HCT116 (cell line): ENCODE data around the gene SH3TC1. TPM values are rescaled to one million over a fixed set of nuclear protein-coding genes. Genes with fewer than 3 reads are reported as not detected.

Source experiments
- ATAC-seq: fragments of 200-7000 bp; cut with Tn5 transposase; 2 replicates; pipeline ENCODE4 v1.9.1; 2020; ENCODE audit warnings: mild to moderate bottlenecking, moderate library complexity
- BruUV-seq: library from RNA; stranded (reverse); fragments of 400-500 nt; replicated peaks from 2 replicates; lab custom pipeline; 2021; lab: Mats Ljungman, UMichigan
- CTCF ChIA-PET: fragments of 300-600 bp; sonication (Branson Sonifier 250); formaldehyde crosslinking; loops from one replicate; lab custom pipeline; 2021; ENCODE audit warnings: antibody characterized with exemption; lab: Charles Lee
- POLR2A ChIA-PET: fragments of 300-600, 350-600 bp; sonication (Branson Sonifier 250); formaldehyde crosslinking; loops from one replicate; lab custom pipeline; 2021; ENCODE audit warnings: antibody characterized with exemption; lab: Charles Lee
- RAD21 ChIA-PET, 2 experiments: fragments of 300-600 bp; sonication (Branson Sonifier 250); formaldehyde crosslinking; loops; one replicate each; lab custom pipeline; 2023; ENCODE audit warnings: low total read pairs in 2 of 2; ENCODE audit not compliant: uncharacterized antibody in 2 of 2, unreplicated experiment in 2 of 2, low non-redundant PET in 1 of 2; lab: Charles Lee
- DNase-seq: peaks from one replicate; pipeline ENCODE4 v3.0.0-alpha.2; 2010; ENCODE audit warnings: low read depth, low spot score
- H2AFZ ChIP-seq: fragments of 200-600 bp; shearing (Covaris generic), sonication (generic); 2 replicates; pipeline ENCODE4 v1.6.1; 2017; ENCODE audit warnings: low read depth, mixed run types, mixed read lengths, antibody characterized with exemption, low read length; ENCODE audit not compliant: poor library complexity, severe bottlenecking
- H3K27ac ChIP-seq: 2 replicates; pipeline ENCODE4 v1.5.1; 2012; ENCODE audit warnings: low read depth, low read length
- H3K27me3 ChIP-seq: fragments of 200-600 bp; sonication (generic); 2 replicates; pipeline ENCODE4 v1.6.1; 2016; ENCODE audit warnings: mixed run types, low read length, mixed read lengths; ENCODE audit not compliant: insufficient read depth
- H3K36me3 ChIP-seq, 2 experiments: fragments of 200-500 bp in 1 of 2; fragments of 200-600 bp in 1 of 2; sonication (Bioruptor generic) in 1 of 2; sonication (generic) in 1 of 2; 2 replicates each; pipeline versions ENCODE4 v1.5.1 to v1.6.1; 2014 to 2016; ENCODE audit warnings: low read length in 2 of 2, inconsistent platforms in 1 of 2, mixed read lengths in 1 of 2, mixed run types in 1 of 2; ENCODE audit not compliant: insufficient read depth in 2 of 2, control insufficient read depth in 1 of 2
- H3K4me1 ChIP-seq, 2 experiments: fragments of 200-600 bp in 1 of 2; sonication (generic) in 1 of 2; 2 replicates each; pipeline versions ENCODE4 v1.5.1 to v1.6.1; 2012 to 2017; ENCODE audit warnings: low read length in 2 of 2, inconsistent platforms in 1 of 2, mild to moderate bottlenecking in 1 of 2, mixed read lengths in 1 of 2, mixed run types in 1 of 2, moderate library complexity in 1 of 2; ENCODE audit not compliant: insufficient read depth in 2 of 2, control insufficient read depth in 1 of 2
- H3K4me2 ChIP-seq: fragments of 200-600 bp; sonication (generic); 2 replicates; pipeline ENCODE4 v1.6.1; 2017; ENCODE audit warnings: mixed run types, low read length, mixed read lengths
- H3K4me3 ChIP-seq, 2 experiments: fragments of 200-600 bp in 1 of 2; sonication (generic) in 1 of 2; replicated peaks in 1 of 2; 2 replicates each; pipeline ENCODE4 v1.5.1; 2011 to 2016; ENCODE audit warnings: low read length in 2 of 2, control low read depth in 1 of 2, low read depth in 1 of 2, mild to moderate bottlenecking in 1 of 2, mixed read lengths in 1 of 2, mixed run types in 1 of 2
- H3K79me2 ChIP-seq: fragments of 200-600 bp; sonication (generic); 2 replicates; pipeline ENCODE4 v1.6.1; 2017; ENCODE audit warnings: mild to moderate bottlenecking, mixed run types, low read length, moderate library complexity, mixed read lengths; ENCODE audit not compliant: insufficient read depth
- H3K9ac ChIP-seq: fragments of 200-600 bp; sonication (generic); 2 replicates; pipeline ENCODE4 v1.6.1; 2016; ENCODE audit warnings: low read length, mixed read lengths
- H3K9me2 ChIP-seq: fragments of 200-600 bp; sonication (generic), shearing (Covaris generic); 2 replicates; pipeline ENCODE4 v1.6.1; 2017; ENCODE audit warnings: mixed run types, mild to moderate bottlenecking, moderate library complexity; ENCODE audit not compliant: insufficient read depth
- H3K9me3 ChIP-seq, 2 experiments: fragments of 200-500 bp in 1 of 2; fragments of 200-600 bp in 1 of 2; sonication (Bioruptor generic) in 1 of 2; sonication (generic) in 1 of 2; 2 replicates each; pipeline ENCODE4 v1.6.1; 2014 to 2017; ENCODE audit warnings: low read length in 2 of 2, mixed read lengths in 2 of 2, inconsistent platforms in 1 of 2, low read depth in 1 of 2, mild to moderate bottlenecking in 1 of 2, mixed run types in 1 of 2, moderate library complexity in 1 of 2; ENCODE audit not compliant: control insufficient read depth in 1 of 2, insufficient read depth in 1 of 2
- H4K20me1 ChIP-seq: fragments of 200-600 bp; sonication (generic), shearing (Covaris generic); 2 replicates; pipeline ENCODE4 v1.6.1; 2017; ENCODE audit warnings: mixed run types, mild to moderate bottlenecking, moderate library complexity; ENCODE audit not compliant: insufficient read depth
- EGR1 ChIP-seq: IDR thresholded peaks from 2 replicates; pipeline ENCODE4 v1.6.1; 2012; ENCODE audit warnings: low read depth
- ELF1 ChIP-seq: IDR thresholded peaks from 2 replicates; pipeline ENCODE4 v1.6.1; 2012; ENCODE audit warnings: low read depth, borderline replicate concordance
- FOSL1 ChIP-seq: IDR thresholded peaks from 2 replicates; pipeline ENCODE4 v1.6.1; 2012; ENCODE audit warnings: low read depth
- JUND ChIP-seq: IDR thresholded peaks from 2 replicates; pipeline ENCODE4 v1.6.1; 2012
- POLR2A ChIP-seq: IDR thresholded peaks from 2 replicates; pipeline ENCODE4 v1.7.0; 2011; ENCODE audit warnings: borderline replicate concordance; ENCODE audit not compliant: insufficient read depth, insufficient read length; ENCODE audit errors: extremely low read depth
- POLR2AphosphoS5 ChIP-seq: IDR thresholded peaks from 2 replicates; pipeline ENCODE4 v1.6.1; 2011; ENCODE audit warnings: mild to moderate bottlenecking, low read depth, low read length, moderate library complexity
- SRF ChIP-seq: IDR thresholded peaks from 2 replicates; pipeline ENCODE4 v1.6.1; 2012; ENCODE audit warnings: low read depth
- TCF7L2 ChIP-seq: IDR thresholded peaks from 2 replicates; pipeline ENCODE4 v1.7.0; 2011; ENCODE audit warnings: borderline replicate concordance, inconsistent platforms; ENCODE audit not compliant: insufficient read depth, insufficient read length; ENCODE audit errors: extremely low read depth
- YY1 ChIP-seq: IDR thresholded peaks from 2 replicates; pipeline ENCODE4 v1.6.1; 2011; ENCODE audit warnings: low read length, low read depth, moderate library complexity, mild to moderate bottlenecking; ENCODE audit not compliant: insufficient replicate concordance; ENCODE audit errors: extremely low read depth
- ZFX ChIP-seq: fragments of 450-650 bp; IDR thresholded peaks from 2 replicates; pipeline ENCODE4 v1.6.1; 2017
- ZNF274 ChIP-seq: fragments of 200-500 bp; sonication (Bioruptor generic); IDR thresholded peaks from 2 replicates; pipeline ENCODE4 v1.6.1; 2014; ENCODE audit warnings: mild to moderate bottlenecking, low read depth, low read length, inconsistent platforms
- intact Hi-C: fragments of 100-400 bp; cut with micrococcal nuclease; formaldehyde crosslinking; loops from 2 replicates; pipeline ENCODE4 v1.10.0; 2022
- total RNA-seq: library from RNA; stranded (reverse); gene quantifications from one replicate; pipeline ENCODE4 v1.2.1, GENCODE V29; 2021; ENCODE audit not compliant: unreplicated experiment
- TF ChIP-seq, protein P1 (sequence below), 3 experiments: fragments of 200-600 bp in 1 of 3; sonication (generic) in 1 of 3; IDR thresholded peaks in 2 of 3; conservative IDR thresholded peaks in 1 of 3; 2 replicates each; pipeline ENCODE4 v1.5.1; 2012 to 2017; ENCODE audit warnings: low read depth in 2 of 3, low read length in 2 of 3, antibody characterized with exemption in 1 of 3, borderline replicate concordance in 1 of 3, control low read depth in 1 of 3, mild to moderate bottlenecking in 1 of 3, mixed read lengths in 1 of 3, mixed run types in 1 of 3, moderate library complexity in 1 of 3; ENCODE audit not compliant: insufficient read depth in 1 of 3
- TF ChIP-seq, protein P2 (sequence below): IDR thresholded peaks from 2 replicates; pipeline ENCODE4 v1.6.1; 2012

SH3TC1 gene
- total RNA-seq, 1 experiment from 2014 or later: 12.5 TPM

DNA sequence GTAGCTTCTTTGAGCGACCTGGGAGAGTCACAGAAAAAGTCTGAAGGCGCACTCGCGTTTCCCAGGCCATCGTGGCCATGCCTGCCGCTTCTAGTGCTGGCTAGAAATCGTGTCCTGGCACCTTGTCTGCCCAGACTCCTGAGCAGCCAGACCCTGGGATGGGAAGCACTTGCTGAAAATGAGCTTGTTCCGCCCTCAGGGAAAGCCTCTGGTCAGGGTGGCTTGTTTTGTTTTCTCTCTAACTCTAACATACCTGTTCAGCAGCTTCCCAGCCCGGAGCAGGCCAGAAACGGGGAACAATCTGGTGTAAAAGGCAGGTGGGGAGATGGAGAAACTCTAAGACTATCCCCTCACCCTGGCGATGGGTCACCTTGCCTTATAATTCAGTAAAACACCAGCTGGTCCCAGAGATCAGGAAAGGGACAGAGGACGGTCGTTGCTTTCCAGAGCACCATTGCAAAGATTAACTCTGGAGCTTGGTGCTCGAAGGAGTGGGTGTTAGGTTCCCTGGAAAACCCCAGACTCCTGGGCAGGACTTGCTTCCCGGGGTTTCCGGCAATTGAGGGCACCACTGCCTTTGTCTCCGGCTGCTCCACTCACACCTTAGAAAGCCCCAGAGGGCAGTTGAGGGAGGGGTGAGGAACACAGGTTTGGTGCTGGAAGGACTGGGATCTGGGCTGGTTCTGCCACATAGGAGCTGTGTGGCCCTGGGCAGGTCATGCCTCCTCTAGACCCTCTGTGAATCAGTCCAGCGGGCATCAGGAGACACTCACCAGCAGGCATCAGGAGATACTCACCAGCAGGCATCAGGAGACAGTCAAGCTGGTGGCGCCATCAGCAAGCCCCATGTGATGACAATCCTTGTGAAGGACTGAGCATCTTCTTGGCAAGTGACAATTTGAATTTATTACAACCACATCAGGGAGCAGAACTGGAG, 4.5 kb upstream of the SH3TC1 start:
- no peak overlapping the region for H3K27ac ChIP-seq

More for the DNA sequence above, 4.5 kb upstream of the SH3TC1 start:
- ChIA-PET RAD21 (interaction anchor here in 1 of 2 experiments (1.2 kb wide), 1 partner anchor 18 kb away, joined by 3 read pairs; no protein-coding TSS in a partner anchor), POLR2A (interaction anchor here (0.9 kb wide), 1 partner anchor 15 kb away, joined by 3 read pairs; no protein-coding TSS in a partner anchor), CTCF (interaction anchor here (5.1 kb wide), 1 partner anchor 18 kb away, joined by 36 read pairs; no protein-coding TSS in a partner anchor)
- no peak for DNase-seq
- Histone ChIP-seq H3K79me2 (no peaks in the 10 kb centered on the region), H3K36me3 (no peaks in the 10 kb centered on the region), H3K4me3 (no peak overlapping the region), H3K4me2 (no peak overlapping the region), H3K9me3 (no peaks in the 10 kb centered on the region), H3K27me3 (no peaks in the 10 kb centered on the region), H3K9me2 (no peaks in the 10 kb centered on the region), H3K9ac (no peak overlapping the region), H3K4me1 (peaks cover 31 to 59% of the 10 kb centered on the region in 2 experiments), H2AFZ (no peak overlapping the region), H4K20me1 (no peaks in the 10 kb centered on the region)
- no TSS peak for BruUV-seq
- TF ChIP-seq, protein P1, sequence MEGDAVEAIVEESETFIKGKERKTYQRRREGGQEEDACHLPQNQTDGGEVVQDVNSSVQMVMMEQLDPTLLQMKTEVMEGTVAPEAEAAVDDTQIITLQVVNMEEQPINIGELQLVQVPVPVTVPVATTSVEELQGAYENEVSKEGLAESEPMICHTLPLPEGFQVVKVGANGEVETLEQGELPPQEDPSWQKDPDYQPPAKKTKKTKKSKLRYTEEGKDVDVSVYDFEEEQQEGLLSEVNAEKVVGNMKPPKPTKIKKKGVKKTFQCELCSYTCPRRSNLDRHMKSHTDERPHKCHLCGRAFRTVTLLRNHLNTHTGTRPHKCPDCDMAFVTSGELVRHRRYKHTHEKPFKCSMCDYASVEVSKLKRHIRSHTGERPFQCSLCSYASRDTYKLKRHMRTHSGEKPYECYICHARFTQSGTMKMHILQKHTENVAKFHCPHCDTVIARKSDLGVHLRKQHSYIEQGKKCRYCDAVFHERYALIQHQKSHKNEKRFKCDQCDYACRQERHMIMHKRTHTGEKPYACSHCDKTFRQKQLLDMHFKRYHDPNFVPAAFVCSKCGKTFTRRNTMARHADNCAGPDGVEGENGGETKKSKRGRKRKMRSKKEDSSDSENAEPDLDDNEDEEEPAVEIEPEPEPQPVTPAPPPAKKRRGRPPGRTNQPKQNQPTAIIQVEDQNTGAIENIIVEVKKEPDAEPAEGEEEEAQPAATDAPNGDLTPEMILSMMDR (IDR thresholded peaks at IDR 0.05 in 2 of 3, conservative IDR thresholded peaks at IDR 0.05 in 1 of 3; ENCODE audit: borderline replicate concordance in 1 of 3, insufficient read depth in 1 of 3, low read depth in 2 of 3, low read length in 2 of 3): no peak
- TF ChIP-seq POLR2AphosphoS5: no peak
- no peak for TF ChIP-seq FOSL1
- TF ChIP-seq, protein P2, sequence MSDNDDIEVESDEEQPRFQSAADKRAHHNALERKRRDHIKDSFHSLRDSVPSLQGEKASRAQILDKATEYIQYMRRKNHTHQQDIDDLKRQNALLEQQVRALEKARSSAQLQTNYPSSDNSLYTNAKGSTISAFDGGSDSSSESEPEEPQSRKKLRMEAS: no peak
- TF ChIP-seq POLR2A: no peak
- no peak for TF ChIP-seq JUND
- TF ChIP-seq ELF1: no peak
- TF ChIP-seq TCF7L2: no peak
- no peak for TF ChIP-seq SRF
- TF ChIP-seq ZFX: no peak
- no peak for TF ChIP-seq EGR1
- no peak for TF ChIP-seq ZNF274
- no peak for TF ChIP-seq YY1
- intact Hi-C loops: no loop called here
- ATAC-seq: no peak
